Activated naive CD4-positive, alpha-beta T cell treated with anti-CD3 and anti-CD28 coated beads, Interleukin-2, amount 10 ng/mL, durations not matched to agents 7 days and 5 days (primary cell): ENCODE data around the gene CLIP3.
A peak's percentile ranks its signal among the peaks of the same experiment; 100 is the strongest.

Source experiments
- CTCF ChIA-PET: fragments of 350-600 bp; sonication (Branson Sonifier 250); formaldehyde crosslinking; loops from one replicate; lab custom pipeline; 2021; ENCODE audit warnings: antibody characterized with exemption; lab: Charles Lee
- DNase-seq: peaks from one replicate; pipeline ENCODE4 v3.0.0-alpha.2; 2020
- H3K27ac Mint-ChIP-seq: one replicate; pipeline ENCODE4 v1.8.0; 2021; ENCODE audit warnings: mild to moderate bottlenecking, moderate library complexity, mixed read lengths
- H3K27me3 Mint-ChIP-seq: one replicate; pipeline ENCODE4 v1.8.0; 2021; ENCODE audit warnings: mild to moderate bottlenecking, mixed read lengths
- H3K36me3 Mint-ChIP-seq: one replicate; pipeline ENCODE4 v1.8.0; 2021; ENCODE audit warnings: mixed read lengths
- H3K4me1 Mint-ChIP-seq: one replicate; pipeline ENCODE4 v1.8.0; 2021; ENCODE audit warnings: mixed read lengths
- H3K4me3 Mint-ChIP-seq: one replicate; pipeline ENCODE4 v1.8.0; 2021; ENCODE audit warnings: mild to moderate bottlenecking, moderate library complexity, mixed read lengths
- H3K9me3 Mint-ChIP-seq: one replicate; pipeline ENCODE4 v1.8.0; 2021; ENCODE audit warnings: mixed read lengths

The CLIP3 gene

DNA sequence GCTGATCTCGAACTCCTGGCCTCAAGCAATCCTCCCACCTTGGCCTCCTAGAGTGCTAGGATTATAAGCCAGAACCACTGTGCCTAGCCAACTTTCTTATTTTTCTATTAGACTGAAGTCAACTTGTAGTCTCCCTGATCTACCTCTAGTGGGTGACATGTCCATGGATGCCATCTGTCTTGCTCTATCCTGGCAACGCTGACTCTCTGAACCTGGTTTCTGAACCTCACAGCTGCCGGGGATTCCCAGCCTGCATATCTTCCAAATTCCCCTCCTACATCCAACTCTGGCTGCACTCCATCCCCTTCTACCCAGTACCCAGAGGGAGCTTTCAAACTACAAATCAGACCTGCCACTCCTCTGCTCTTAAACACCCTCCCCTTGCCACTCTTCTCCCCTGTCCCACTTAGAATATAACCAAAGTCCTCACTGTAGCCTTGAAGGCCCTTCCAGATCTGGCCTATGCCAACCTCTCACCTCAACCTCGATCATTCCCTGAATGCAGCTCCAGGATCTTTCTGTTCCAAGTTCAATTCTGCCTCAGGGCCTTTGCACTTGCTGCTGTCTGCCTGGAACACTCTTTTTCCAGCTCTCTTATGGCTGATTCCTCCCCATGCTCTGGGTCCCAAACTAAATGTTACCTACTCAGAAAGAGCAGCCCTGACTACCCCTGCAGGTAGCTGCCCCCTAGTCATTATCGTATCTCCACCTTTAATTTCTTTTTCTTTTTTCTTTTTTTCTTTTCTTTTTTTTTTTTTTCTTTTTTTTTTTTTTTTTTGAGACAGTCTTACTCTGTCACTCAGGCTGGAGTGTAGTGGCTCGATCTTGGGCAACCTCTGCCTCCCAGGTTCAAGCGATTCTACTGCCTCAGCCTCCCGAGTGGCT, 2.2 kb downstream of the CLIP3 start:
- Mint-ChIP-seq H3K27ac (no peak overlapping the region), H3K27me3 (no peaks in the 10 kb centered on the region), H3K4me3 (no peak overlapping the region), H3K36me3 (peaks cover 18% of the 10 kb centered on the region), H3K9me3 (no peaks in the 10 kb centered on the region), H3K4me1 (peaks cover 22% of the 10 kb centered on the region)
- CTCF ChIA-PET = interaction anchor here (1.6 kb wide), 1 partner anchor 18 kb away, joined by 3 read pairs; no protein-coding TSS in a partner anchor
- no peak for DNase-seq

DNA sequence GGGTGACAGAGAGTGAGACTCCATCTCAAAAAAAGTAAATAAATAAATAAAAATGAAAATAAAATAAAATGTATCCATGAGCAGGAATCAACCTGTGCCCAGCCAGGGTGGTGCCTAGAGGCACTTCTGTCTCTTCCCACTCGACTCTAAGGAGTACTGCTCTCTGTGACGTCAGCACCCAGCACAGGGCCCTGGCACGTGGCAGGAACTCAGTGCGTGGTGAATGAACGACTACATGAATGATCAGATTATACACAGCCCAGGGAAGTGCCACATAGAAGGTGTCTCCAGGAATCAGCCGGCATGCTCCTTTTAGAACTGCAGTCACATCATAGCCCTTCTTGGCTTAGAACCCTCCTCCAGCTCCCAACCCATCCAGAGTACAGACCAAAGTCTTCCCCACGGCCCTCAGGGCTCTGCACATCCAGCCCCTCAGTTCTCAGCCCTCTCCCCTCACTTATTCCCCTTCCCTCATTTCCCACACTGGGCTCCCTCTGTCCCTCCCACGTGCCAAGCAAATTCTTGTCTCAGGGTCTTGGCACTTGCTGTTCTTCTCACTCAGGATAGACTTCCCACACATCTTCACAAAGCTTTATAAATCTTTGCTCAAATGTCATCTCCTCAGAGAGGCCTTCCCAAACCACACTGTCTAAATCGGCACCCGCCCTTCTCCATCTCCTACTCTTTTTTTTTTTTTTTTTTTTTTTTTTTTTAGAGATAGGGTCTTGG, 4.2 kb downstream of the CLIP3 start:
- peaks cover 6% of the 10 kb centered on the region for H3K4me1 Mint-ChIP-seq
- H3K27me3 Mint-ChIP-seq = no peaks in the 10 kb centered on the region
- H3K27ac Mint-ChIP-seq = no peak overlapping the region
- no peak overlapping the region for H3K4me3 Mint-ChIP-seq
- peaks cover 8% of the 10 kb centered on the region for H3K36me3 Mint-ChIP-seq
- DNase-seq = peak; percentile 15
- CTCF ChIA-PET = no interaction called here
- H3K9me3 Mint-ChIP-seq = no peaks in the 10 kb centered on the region

DNA sequence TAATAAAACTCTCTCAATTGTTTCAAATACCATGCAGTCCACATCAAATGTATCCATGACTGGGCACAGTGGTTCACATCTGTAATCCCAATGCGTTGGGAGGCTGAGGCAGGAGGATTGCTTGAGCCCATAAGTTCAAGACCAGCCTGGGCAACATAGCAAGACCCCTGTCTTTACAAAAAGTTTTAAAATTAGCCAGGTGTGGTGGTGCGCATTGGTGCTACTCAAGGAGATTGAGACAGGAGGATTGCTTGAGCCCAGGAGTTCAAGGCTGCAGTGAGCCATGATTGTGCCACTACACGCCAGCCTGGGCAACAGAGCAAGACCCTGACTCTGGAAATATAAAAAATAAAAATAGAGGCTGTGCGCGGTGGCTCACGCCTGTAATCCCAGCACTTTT, 5.0 kb downstream of the CLIP3 start:
- Mint-ChIP-seq H3K27ac (no peak overlapping the region), H3K27me3 (no peaks in the 10 kb centered on the region), H3K36me3 (peaks cover 11% of the 10 kb centered on the region), H3K4me3 (no peak overlapping the region), H3K9me3 (no peaks in the 10 kb centered on the region), H3K4me1 (peaks cover under 1% of the 10 kb centered on the region)
- CTCF ChIA-PET = no interaction called here
- DNase-seq = no peak

DNA sequence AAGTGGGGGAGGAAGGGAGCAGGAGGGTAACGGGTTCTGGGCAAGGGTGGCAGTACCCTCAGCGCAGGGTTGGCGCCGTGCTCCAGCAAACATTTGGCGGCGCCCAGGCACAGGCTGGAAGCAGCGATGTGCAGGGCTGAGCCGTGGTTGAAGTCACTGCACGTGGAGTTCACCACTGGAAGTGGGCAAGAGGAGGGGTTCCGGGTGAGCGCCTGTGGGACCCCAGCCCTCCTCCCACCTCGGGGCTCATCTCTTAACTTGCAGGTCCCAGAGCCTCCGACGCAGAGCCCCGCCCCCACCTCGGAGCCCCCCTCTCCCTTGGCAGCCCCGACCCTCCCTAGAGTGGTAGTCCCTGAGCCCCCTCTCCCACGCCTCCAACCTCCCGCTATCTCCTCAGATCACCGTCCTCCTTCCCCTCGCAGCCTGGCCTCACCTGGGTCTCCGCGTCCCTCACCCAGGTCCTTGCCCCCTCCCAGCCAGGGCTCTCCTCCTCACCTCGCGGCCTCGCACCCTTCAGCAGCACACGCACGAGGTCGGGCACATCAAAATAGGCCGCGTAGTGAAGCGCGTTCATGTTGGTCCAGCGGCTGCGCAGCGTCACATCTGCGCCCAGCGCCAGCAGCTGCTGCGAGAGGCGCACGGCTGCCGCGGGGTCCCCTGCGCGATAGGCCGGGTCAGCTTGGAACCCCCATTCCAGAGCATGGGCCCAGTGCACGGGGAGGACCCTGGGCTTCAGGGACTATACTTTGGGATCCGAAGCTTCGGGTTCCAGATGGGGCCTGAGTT, 6.4 kb downstream of the CLIP3 start:
- Mint-ChIP-seq H3K27me3 (no peaks in the 10 kb centered on the region), H3K4me1 (no peaks in the 10 kb centered on the region), H3K4me3 (no peak overlapping the region), H3K9me3 (no peaks in the 10 kb centered on the region), H3K36me3 (peaks cover 12% of the 10 kb centered on the region), H3K27ac (no peak overlapping the region)
- DNase-seq = no peak
- CTCF ChIA-PET = no interaction called here

DNA sequence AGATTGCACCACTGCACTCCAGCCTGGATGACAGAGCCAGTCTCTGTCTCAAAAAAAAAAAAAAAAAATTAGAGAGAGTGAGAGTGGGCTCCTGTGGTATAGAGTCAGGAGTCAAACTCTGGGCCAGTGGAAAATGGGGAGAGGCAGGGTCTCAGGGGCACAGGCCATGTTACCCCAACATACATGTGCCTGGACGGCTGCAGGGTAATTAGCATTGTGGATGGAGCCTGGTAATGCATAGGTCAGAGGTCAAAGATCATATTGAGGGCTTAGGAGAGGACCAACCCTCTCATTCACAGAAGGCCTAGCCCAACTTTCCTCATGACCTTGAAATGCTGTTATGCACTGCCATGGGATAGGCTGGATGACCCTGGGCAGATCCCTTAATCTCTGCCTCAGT, 7.1 kb downstream of the CLIP3 start:
- Mint-ChIP-seq H3K36me3 (peaks cover 15% of the 10 kb centered on the region), H3K27me3 (no peaks in the 10 kb centered on the region), H3K27ac (peak overlapping the region; percentile 67), H3K4me3 (no peak overlapping the region), H3K9me3 (no peaks in the 10 kb centered on the region), H3K4me1 (no peaks in the 10 kb centered on the region)
- DNase-seq = no peak
- CTCF ChIA-PET = no interaction called here

DNA sequence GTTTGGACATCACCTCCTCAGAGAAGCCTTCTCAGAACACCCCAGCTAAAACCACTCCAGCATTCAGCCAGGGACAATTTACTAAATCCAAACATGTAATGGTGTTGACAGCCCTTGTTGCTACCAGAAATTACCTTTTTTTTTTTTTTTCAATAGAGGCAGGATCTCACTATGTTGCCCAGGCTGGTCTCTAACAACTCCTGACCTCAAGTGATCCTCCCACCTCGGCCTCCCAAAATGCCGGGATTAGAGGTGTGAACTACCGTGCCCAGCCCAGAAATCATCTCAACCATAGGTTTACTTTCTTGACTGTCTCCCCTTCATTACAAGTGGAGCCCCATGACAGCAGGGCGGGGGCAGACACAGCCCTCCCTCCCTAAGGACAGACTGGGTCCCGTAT, 9.2 kb downstream of the CLIP3 start:
- Mint-ChIP-seq H3K4me1 (no peaks in the 10 kb centered on the region), H3K4me3 (no peak overlapping the region), H3K27ac (no peak overlapping the region), H3K36me3 (peaks cover 14% of the 10 kb centered on the region), H3K9me3 (no peaks in the 10 kb centered on the region), H3K27me3 (no peaks in the 10 kb centered on the region)
- CTCF ChIA-PET = no interaction called here
- no peak for DNase-seq

DNA sequence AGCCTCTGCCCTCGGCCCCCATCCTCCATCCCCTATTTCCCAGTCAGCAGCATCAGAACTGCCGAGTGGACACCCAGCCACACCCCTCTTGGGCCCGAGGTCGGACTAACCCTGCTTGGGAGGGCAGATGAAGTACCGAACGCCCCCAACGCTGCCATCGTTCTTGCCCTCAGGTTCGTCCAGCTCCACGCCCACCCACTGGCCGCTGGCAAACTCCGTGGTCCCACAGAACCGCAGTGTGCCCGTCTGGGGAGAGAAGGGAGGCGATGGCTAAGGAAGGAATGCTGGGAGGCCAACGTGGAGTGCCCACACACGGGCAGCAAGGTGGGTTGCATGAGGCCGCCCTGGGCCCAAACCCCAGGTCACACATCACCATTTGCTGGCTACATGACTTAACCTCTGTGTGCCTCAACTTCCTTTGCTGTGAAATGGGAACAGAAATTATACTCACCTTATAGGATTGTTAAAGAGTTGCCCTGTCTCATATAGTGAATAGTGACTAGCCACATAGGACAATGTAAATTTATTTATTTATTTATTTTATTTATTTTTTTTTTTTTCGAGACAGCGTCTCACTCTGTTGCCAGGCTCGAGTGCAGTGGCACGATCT, 13.5 kb downstream of the CLIP3 start:
- CTCF ChIA-PET = no interaction called here
- H3K9me3 Mint-ChIP-seq = no peaks in the 10 kb centered on the region
- H3K27ac Mint-ChIP-seq = no peak overlapping the region
- DNase-seq = no peak
- peaks cover 20% of the 10 kb centered on the region for H3K4me1 Mint-ChIP-seq
- H3K36me3 Mint-ChIP-seq = peaks cover 10% of the 10 kb centered on the region
- H3K4me3 Mint-ChIP-seq = no peak overlapping the region
- no peaks in the 10 kb centered on the region for H3K27me3 Mint-ChIP-seq

DNA sequence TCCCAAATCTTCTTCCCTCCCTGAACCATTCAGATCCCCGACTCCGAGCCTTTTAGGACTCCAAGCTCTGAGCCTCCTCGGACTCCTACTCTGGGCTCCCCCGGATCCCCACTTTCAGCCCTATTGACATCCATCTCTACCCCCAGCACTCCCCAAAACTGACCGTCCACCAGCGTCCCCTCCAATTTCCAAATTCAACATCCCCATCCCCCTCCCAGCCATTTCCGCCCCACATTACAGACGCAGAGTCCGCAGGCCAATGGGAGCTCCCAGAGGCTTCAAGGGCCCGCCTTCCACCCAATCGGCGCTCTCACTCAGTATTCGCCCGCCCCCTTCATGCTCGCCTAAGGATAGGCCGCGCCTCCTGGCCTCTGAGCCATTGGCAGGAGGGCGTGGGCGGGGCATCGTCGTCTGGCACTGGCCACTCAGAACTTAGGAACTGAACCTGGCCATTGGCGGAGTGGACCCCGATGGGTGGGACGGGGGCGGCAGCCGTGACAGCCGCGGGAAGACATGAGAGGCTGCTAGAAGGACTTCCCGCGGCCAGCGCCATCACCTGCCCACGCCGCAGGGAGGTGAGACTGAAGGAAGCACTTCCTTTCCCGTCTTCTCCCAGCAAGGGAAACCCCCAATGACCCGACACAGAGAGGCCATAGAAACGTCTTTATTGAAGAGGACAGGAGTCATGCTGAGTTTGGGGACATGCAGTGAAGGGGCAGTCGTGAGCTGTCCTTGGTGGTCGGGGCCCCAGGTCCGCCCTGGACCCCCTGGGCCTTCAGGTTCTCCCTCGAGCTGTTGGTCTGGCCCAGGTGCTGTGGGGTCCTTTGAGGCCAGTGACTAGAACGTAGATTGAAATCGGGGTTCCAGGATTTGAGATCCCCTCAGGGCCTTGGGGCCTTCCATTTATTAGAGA, 18.4 kb downstream of the CLIP3 start, which contains the start of gene ALKBH6:
TSS of gene ALKBH6 (minus strand) at position 202 of the 913 bp plus-strand sequence. CDS start 816 bp downstream, outside the sequence.
- Mint-ChIP-seq H3K27me3 (no peaks in the 10 kb centered on the region), H3K9me3 (no peaks in the 10 kb centered on the region), H3K27ac (peak within 1 kb of the TSS; percentile 89), H3K36me3 (peaks cover 10% of the 10 kb centered on the region), H3K4me3 (peak within 1 kb of the TSS; percentile 96), H3K4me1 (peaks cover 44% of the 10 kb centered on the region)
- CTCF ChIA-PET = interaction anchor here (0.7 to 1.0 kb wide), 2 partner anchors 56 to 58 kb away, joined by 3 to 4 read pairs; no protein-coding TSS in a partner anchor
- peak; percentile 100 for DNase-seq

DNA sequence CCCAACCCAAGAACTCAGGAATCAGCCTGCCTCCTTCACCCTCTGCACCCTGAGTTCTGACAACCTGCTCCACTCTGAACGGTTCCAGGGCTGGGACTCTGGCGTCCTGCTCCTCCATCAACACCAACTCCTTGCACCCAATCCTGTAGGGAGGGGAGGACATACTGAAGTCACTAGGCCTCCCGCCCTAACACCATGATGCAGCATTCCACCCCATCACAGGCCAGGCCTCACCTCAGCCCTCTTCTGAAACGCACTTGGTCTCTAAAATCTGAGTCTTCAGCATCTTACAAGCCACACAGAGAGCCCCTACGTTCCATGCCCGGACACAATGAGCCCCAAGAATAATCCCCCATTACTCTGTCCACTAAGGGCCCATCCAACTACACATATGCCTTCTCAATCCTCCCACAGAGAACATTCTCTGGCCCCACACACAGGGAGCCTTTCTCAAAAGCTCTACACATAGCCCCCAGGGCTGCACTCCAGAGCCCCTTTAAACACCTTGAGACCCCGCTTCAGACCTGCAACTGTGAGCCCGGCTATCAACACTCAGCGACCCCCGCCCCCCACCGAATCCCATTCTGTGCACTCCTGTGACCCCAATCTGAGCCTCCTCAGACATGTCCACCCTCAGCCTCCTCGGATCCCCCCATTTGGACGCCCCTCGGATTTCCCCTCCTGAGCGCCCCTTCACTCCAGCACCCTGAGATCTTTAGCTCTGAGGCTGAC, 19.2 kb downstream of the CLIP3 start:
- Mint-ChIP-seq H3K27ac (peak overlapping the region; percentile 89), H3K36me3 (peaks cover 10% of the 10 kb centered on the region), H3K9me3 (no peaks in the 10 kb centered on the region), H3K27me3 (no peaks in the 10 kb centered on the region), H3K4me3 (peak overlapping the region; percentile 96), H3K4me1 (peaks cover 48% of the 10 kb centered on the region)
- no peak for DNase-seq
- CTCF ChIA-PET = interaction anchor here (1.0 kb wide), 1 partner anchor 55 kb away, joined by 4 read pairs; no protein-coding TSS in a partner anchor

DNA sequence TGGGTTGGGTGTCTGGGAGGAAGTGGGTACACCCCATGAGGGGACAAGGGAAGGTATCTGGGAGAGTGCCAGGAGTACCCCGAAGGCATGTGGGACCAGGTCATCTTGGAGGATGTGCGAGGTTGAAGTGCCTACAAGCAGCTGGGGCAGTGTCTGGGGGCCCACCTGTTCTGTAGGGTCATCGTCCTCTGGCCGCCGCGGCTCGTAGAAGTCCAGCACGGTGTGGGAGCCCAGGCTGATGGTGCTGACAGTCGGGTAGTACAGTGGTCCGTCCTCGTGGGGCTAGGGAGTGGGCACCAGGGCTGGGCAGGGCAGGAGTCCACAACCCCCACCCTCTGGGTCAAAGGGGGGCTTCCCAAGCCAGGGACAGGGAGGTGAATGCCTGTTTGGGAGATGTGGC, 22.3 kb downstream of the CLIP3 start:
- H3K36me3 Mint-ChIP-seq = peaks cover 10% of the 10 kb centered on the region
- DNase-seq = no peak
- CTCF ChIA-PET = no interaction called here
- no peaks in the 10 kb centered on the region for H3K9me3 Mint-ChIP-seq
- no peak overlapping the region for H3K4me3 Mint-ChIP-seq
- H3K27ac Mint-ChIP-seq = no peak overlapping the region
- H3K27me3 Mint-ChIP-seq = no peaks in the 10 kb centered on the region
- peaks cover 41% of the 10 kb centered on the region for H3K4me1 Mint-ChIP-seq

DNA sequence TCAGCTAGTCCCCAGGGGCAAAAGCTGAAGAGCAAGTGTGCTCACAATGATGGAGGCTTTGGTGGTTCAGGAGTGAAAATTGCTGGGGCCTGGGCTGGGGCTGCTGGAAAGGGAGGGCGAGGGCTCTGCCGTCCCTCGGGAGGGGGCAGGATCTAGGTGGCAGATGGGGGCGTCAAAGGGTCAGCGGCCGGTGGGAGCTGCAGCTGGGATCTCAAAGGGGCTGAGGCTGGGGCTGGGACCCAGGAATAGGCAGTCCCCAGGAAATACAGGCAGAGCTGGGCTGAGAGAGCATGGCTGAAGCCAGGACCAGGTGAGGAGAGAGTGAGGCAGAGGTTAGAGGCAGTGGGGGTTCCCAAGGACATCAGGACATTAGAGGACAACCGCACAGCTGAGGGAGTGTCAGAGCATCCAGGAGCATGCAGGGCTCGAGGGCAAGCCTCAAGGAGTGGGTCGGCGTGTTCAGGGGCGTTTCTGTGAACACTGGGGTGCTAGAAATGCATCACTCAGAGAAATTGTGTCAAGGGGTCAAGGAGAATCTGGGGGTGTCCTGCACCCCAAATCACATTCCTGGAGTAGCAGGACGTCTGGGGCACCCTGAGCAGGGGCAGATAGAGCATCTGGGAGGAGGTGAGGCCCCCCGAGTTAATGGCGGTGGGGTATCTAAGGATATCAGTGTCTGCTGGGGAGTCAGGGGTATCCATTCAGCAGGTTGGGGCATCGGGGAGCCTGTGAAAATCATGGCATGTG, 22.9 kb downstream of the CLIP3 start:
- no peaks in the 10 kb centered on the region for H3K9me3 Mint-ChIP-seq
- CTCF ChIA-PET = no interaction called here
- peaks cover 10% of the 10 kb centered on the region for H3K36me3 Mint-ChIP-seq
- peak overlapping the region; percentile 53 for H3K4me3 Mint-ChIP-seq
- DNase-seq = no peak
- no peaks in the 10 kb centered on the region for H3K27me3 Mint-ChIP-seq
- H3K27ac Mint-ChIP-seq = peak overlapping the region; percentile 75
- H3K4me1 Mint-ChIP-seq = peaks cover 35% of the 10 kb centered on the region

DNA sequence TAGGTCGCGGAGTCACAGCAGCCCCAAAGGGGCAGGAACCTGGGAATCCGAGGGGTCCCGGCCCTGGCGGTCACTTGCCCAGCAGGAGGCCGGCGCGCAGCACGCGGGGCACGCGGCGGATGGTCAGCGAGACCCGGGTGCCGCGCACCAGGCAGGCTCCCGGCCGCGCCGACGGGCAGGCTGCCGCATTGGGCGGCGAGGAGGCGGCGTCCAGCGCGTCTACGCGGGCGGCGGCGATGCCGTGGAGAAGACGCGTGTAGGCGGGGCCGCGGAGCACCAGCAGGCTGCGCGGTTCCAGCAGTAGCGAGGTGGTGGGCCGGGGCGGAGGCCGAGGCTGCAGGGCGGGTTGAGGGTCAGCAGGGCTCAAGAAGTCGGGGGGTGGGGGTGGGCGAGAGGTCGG, 23.5 kb downstream of the CLIP3 start:
- Mint-ChIP-seq H3K36me3 (peaks cover 10% of the 10 kb centered on the region), H3K27ac (no peak overlapping the region), H3K4me3 (peak overlapping the region; percentile 53), H3K27me3 (no peaks in the 10 kb centered on the region), H3K4me1 (peaks cover 29% of the 10 kb centered on the region), H3K9me3 (no peaks in the 10 kb centered on the region)
- peak; percentile 66 for DNase-seq
- CTCF ChIA-PET = interaction anchor here (0.8 kb wide), 1 partner anchor 15 kb away, joined by 3 read pairs; the partner anchor contains the start of gene SDHAF1
